ENCODE results near the gene COMMD3.
"Not testable (repeated sequence)": the region's sequence is repeated elsewhere in the genome, so short reads cannot be mapped to it uniquely, and the experiment has no call there.

The COMMD3 gene

GRCh38 chr10:22335173-22335933 is 19.2 kb downstream of the COMMD3 start:
- in situ Hi-C loops (cut with MboI; ENCODE audit: low sequenced_read_pairs), result no loop called here

- in situ Hi-C loops (cut with MboI; ENCODE audit: low sequenced_read_pairs), result no loop called here
Measured at GRCh38 chr10:22338185-22338900, 22.2 kb downstream of the COMMD3 start.

- in situ Hi-C loops (cut with MboI; ENCODE audit: low sequenced_read_pairs), result no loop called here
Measured at GRCh38 chr10:22338931-22339330, 22.7 kb downstream of the COMMD3 start.

- in situ Hi-C loops (cut with MboI; ENCODE audit: low sequenced_read_pairs), result no loop called here
Measured at GRCh38 chr10:22339761-22340328, 23.7 kb downstream of the COMMD3 start.

GRCh38 chr10:22340329-22341189 is 24.4 kb downstream of the COMMD3 start:
- in situ Hi-C loops (cut with MboI; ENCODE audit: low sequenced_read_pairs), result no loop called here

GRCh38 chr10:22341190-22341925 is 25.2 kb downstream of the COMMD3 start:
- in situ Hi-C loops (cut with MboI; ENCODE audit: low sequenced_read_pairs), result no loop called here

- in situ Hi-C loops (cut with MboI; ENCODE audit: low sequenced_read_pairs), result no loop called here
Measured at GRCh38 chr10:22341926-22342196, 25.7 kb downstream of the COMMD3 start.

GRCh38 chr10:22342421-22342820 is 26.2 kb downstream of the COMMD3 start:
- in situ Hi-C loops (cut with MboI; ENCODE audit: low sequenced_read_pairs), result no loop called here

- in situ Hi-C loops (cut with MboI; ENCODE audit: low sequenced_read_pairs), result no loop called here
Measured at GRCh38 chr10:22343731-22344130, 27.5 kb downstream of the COMMD3 start.

GRCh38 chr10:22344249-22344648 is 28.1 kb downstream of the COMMD3 start:
- in situ Hi-C loops (cut with MboI; ENCODE audit: low sequenced_read_pairs), result no loop called here

GRCh38 chr10:22344781-22345300 is 28.7 kb downstream of the COMMD3 start:
- in situ Hi-C loops (cut with MboI; ENCODE audit: low sequenced_read_pairs), result no loop called here

GRCh38 chr10:22345301-22346095 is 29.3 kb downstream of the COMMD3 start, which contains the start of gene SPAG6:
TSS of gene SPAG6 (plus strand) at chr10:22345496. CDS start at chr10:22345612, 116 bp downstream.
- in situ Hi-C loops (cut with MboI; ENCODE audit: low sequenced_read_pairs), result no loop called here

- in situ Hi-C loops (cut with MboI; ENCODE audit: low sequenced_read_pairs), result no loop called here
Measured at GRCh38 chr10:22346096-22346661, 30.0 kb downstream of the COMMD3 start.

- in situ Hi-C loops (cut with MboI; ENCODE audit: low sequenced_read_pairs), result no loop called here
Measured at GRCh38 chr10:22349755-22350154, 33.6 kb downstream of the COMMD3 start.

- in situ Hi-C loops (cut with MboI; ENCODE audit: low sequenced_read_pairs), result no loop called here
Measured at GRCh38 chr10:22351131-22351703, 35.0 kb downstream of the COMMD3 start.

GRCh38 chr10:22356324-22356873 is 40.2 kb downstream of the COMMD3 start:
- in situ Hi-C loops (cut with MboI; ENCODE audit: low sequenced_read_pairs), result no loop called here

GRCh38 chr10:22357770-22358169 is 41.6 kb downstream of the COMMD3 start:
- in situ Hi-C loops (cut with MboI; ENCODE audit: low sequenced_read_pairs), result not testable (repeated sequence)

GRCh38 chr10:22363305-22363704 is 47.1 kb downstream of the COMMD3 start:
- in situ Hi-C loops (cut with MboI; ENCODE audit: low sequenced_read_pairs), result no loop called here

All from HL-60/S4 treated with retinoic acid at 250 ng/mL for 4 days and 3 days (cell line).